Measurements from ENCODE around the gene FCHSD1. TPM values are rescaled to one million over a fixed set of nuclear protein-coding genes. Genes with fewer than 3 reads are reported as not detected.

The FCHSD1 gene
- total RNA-seq, 2 donors from 2014 or later, result 34.8 to 40.9 TPM

DNA sequence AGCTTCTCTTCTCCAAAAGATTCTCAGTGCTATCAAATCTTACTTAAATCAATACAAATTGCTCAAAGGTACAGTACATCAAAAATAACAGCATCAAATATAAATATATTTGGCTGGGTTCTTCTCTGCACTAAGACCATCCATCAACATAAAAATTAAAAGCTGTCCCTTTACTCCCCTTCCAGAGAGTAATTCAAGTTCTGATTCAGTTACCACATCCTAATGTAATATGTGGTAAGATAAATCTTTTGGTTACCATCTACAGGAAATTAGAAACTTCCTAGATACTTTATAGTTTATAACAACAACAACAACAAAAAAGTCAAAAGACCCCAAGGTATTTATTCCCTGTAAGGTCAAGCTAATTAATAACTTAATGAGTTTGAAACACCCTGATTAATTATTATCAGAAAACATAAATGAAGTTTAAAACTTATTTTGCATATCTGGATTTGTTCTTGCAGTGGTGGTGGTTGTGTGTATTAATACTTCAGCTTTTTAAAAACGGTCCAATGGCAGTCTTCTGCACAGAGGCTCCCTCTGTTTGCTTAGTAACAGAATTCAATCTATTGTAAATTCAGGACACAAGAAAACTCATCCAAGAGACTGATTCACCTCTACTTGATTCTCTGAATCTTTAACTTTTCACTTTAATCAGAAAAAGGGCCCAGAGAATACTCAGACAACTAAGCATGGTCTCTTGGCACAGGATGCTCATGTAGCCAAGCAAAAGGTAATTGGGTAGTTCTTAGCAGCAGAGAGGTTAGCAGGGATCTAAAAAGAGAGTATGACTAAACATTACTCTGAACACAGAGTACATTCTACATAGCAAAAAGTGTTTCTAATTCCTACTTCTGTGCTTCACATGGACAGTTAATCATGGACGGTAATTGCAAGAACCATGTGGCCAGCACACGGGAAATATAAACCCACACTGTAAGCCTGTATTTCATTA lies 52.5 kb downstream of the FCHSD1 start:
- 61 to 68% methylated on average over 3 of the region's 3 CpGs for WGBS, 2 donors
- H3K4me3 ChIP-seq, result no peak overlapping the region
- TF ChIP-seq POLR2A (IDR thresholded peaks at IDR 0.05), result no peak
- TF ChIP-seq, protein P1, sequence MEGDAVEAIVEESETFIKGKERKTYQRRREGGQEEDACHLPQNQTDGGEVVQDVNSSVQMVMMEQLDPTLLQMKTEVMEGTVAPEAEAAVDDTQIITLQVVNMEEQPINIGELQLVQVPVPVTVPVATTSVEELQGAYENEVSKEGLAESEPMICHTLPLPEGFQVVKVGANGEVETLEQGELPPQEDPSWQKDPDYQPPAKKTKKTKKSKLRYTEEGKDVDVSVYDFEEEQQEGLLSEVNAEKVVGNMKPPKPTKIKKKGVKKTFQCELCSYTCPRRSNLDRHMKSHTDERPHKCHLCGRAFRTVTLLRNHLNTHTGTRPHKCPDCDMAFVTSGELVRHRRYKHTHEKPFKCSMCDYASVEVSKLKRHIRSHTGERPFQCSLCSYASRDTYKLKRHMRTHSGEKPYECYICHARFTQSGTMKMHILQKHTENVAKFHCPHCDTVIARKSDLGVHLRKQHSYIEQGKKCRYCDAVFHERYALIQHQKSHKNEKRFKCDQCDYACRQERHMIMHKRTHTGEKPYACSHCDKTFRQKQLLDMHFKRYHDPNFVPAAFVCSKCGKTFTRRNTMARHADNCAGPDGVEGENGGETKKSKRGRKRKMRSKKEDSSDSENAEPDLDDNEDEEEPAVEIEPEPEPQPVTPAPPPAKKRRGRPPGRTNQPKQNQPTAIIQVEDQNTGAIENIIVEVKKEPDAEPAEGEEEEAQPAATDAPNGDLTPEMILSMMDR (IDR thresholded peaks at IDR 0.05), result no peak
- DNase-seq (no peak), ATAC-seq (peak; percentile 33)
- peaks cover 8% of the 10 kb centered on the region for H3K4me1 ChIP-seq
- peak overlapping the region in 1 of 4 donors; percentile 2 for H3K27ac ChIP-seq
- H3K27me3 ChIP-seq, result no peaks in the 10 kb centered on the region
- H3K9me3 ChIP-seq, result no peaks in the 10 kb centered on the region
- H3K36me3 ChIP-seq (replicated peaks in 1 of 2; ENCODE audit: insufficient read depth in 1 of 2, low read depth in 2 of 2), result no peaks in the 10 kb centered on the region
- intact Hi-C loops (cut with DNase I), result no loop called here

GRCh38 chr5:141597814-141598213 lies 53.4 kb downstream of the FCHSD1 start:
- intact Hi-C loops (cut with DNase I), result no loop called here
- no peaks in the 10 kb centered on the region for H3K9me3 ChIP-seq
- no peak for TF ChIP-seq POLR2A (IDR thresholded peaks at IDR 0.05)
- no peaks in the 10 kb centered on the region for H3K36me3 ChIP-seq (replicated peaks in 1 of 2; ENCODE audit: insufficient read depth in 1 of 2, low read depth in 2 of 2)
- H3K4me1 ChIP-seq, result peaks cover 7% of the 10 kb centered on the region
- WGBS, 2 donors, result 95 to 100% methylated on average over 2 of the region's 2 CpGs
- ATAC-seq (no peak), DNase-seq (no peak)
- H3K4me3 ChIP-seq, result no peak overlapping the region
- H3K27ac ChIP-seq, result no peak overlapping the region
- no peaks in the 10 kb centered on the region for H3K27me3 ChIP-seq

- Histone ChIP-seq H3K27ac (peak overlapping the region in 1 of 4 donors; percentile 5), H3K4me3 (no peak overlapping the region), H3K27me3 (no peaks in the 10 kb centered on the region), H3K9me3 (no peaks in the 10 kb centered on the region), H3K36me3 (replicated peaks in 1 of 2; ENCODE audit: insufficient read depth in 1 of 2, low read depth in 2 of 2) (no peaks in the 10 kb centered on the region), H3K4me1 (peaks cover 9% of the 10 kb centered on the region)
- 66 to 74% methylated on average over 2 of the region's 2 CpGs for WGBS, 2 donors
- intact Hi-C loops (cut with DNase I), result no loop called here
- DNase-seq (no peak), ATAC-seq (peak; percentile 9)
- TF ChIP-seq POLR2A (IDR thresholded peaks at IDR 0.05), result no peak
- TF ChIP-seq, protein P1 (IDR thresholded peaks at IDR 0.05), result no peak
Measured at GRCh38 chr5:141597394-141597793, 53.8 kb downstream of the FCHSD1 start.

- Histone ChIP-seq H3K4me1 (peaks cover 12% of the 10 kb centered on the region), H3K27ac (peak overlapping the region in 1 of 4 donors; percentile 5), H3K27me3 (no peaks in the 10 kb centered on the region), H3K4me3 (no peak overlapping the region), H3K36me3 (replicated peaks in 1 of 2; ENCODE audit: insufficient read depth in 1 of 2, low read depth in 2 of 2) (no peaks in the 10 kb centered on the region), H3K9me3 (no peaks in the 10 kb centered on the region)
- no peak for ATAC-seq
- WGBS, 2 donors, result 96 to 100% methylated on average over 1 of the region's 1 CpG
- intact Hi-C loops (cut with DNase I), result no loop called here
- DNase-seq, result no peak
- TF ChIP-seq POLR2A (IDR thresholded peaks at IDR 0.05), result no peak
- TF ChIP-seq, protein P1 (IDR thresholded peaks at IDR 0.05), result no peak
Measured at GRCh38 chr5:141596867-141597266, 54.4 kb downstream of the FCHSD1 start.

GRCh38 chr5:141590127-141590526 lies 61.1 kb downstream of the FCHSD1 start:
- Histone ChIP-seq H3K36me3 (replicated peaks in 1 of 2; ENCODE audit: insufficient read depth in 1 of 2, low read depth in 2 of 2) (peaks cover 0 to 11% of the 10 kb centered on the region in 2 donors), H3K27me3 (no peaks in the 10 kb centered on the region), H3K4me3 (no peak overlapping the region), H3K9me3 (no peaks in the 10 kb centered on the region), H3K27ac (no peak overlapping the region), H3K4me1 (peaks cover 10% of the 10 kb centered on the region)
- WGBS, 2 donors, result 46 to 60% methylated on average over 2 of the region's 2 CpGs
- intact Hi-C loops (cut with DNase I), result no loop called here
- DNase-seq (no peak), ATAC-seq (no peak)
- TF ChIP-seq, protein P1 (IDR thresholded peaks at IDR 0.05), result no peak
- TF ChIP-seq POLR2A (IDR thresholded peaks at IDR 0.05), result no peak

Other genes with a start within 250 kb of the FCHSD1 start
- gene PCDHGA9, start 248.6 kb downstream of the FCHSD1 start, total RNA-seq, result 1 to 10 TPM; 4.9 to 8.2 TPM
- gene PCDHGB6, start 243.4 kb downstream of the FCHSD1 start, total RNA-seq, result 1 to 10 TPM; 4.6 to 8.0 TPM
- 1 to 10 TPM; 5.3 to 5.4 TPM for gene PCDHGA10, start 238.4 kb downstream of the FCHSD1 start, total RNA-seq
- gene PCDHGB7, start 233.7 kb downstream of the FCHSD1 start, total RNA-seq, result 1 to 10 TPM; 7.0 to 7.9 TPM
- gene PCDHGA11, start 230.4 kb downstream of the FCHSD1 start, total RNA-seq, result 1 to 10 TPM; 4.9 to 6.9 TPM
- gene PCDHGA12, start 220.9 kb downstream of the FCHSD1 start, total RNA-seq, result 1 to 10 TPM; 5.3 to 5.4 TPM
- 10 to 100 TPM in 1 of 2 donors, 1 to 10 TPM in 1; 9.6 to 16.1 TPM for gene PCDHGC3, start 175.5 kb downstream of the FCHSD1 start, total RNA-seq
- gene PCDHGC4, start 166.4 kb downstream of the FCHSD1 start, total RNA-seq, result 1 to 10 TPM; 1.6 to 2.0 TPM
- 1 to 10 TPM; 2.0 to 3.1 TPM for gene PCDHGC5, start 162.3 kb downstream of the FCHSD1 start, total RNA-seq
- 10 to 100 TPM; 28.3 to 47.0 TPM for gene DIAPH1, start 32.4 kb downstream of the FCHSD1 start, total RNA-seq
- 10 to 100 TPM; 42.8 to 63.8 TPM for gene HDAC3, start 14.6 kb downstream of the FCHSD1 start, total RNA-seq
- gene RELL2, start 14.4 kb downstream of the FCHSD1 start, total RNA-seq, result 1 to 10 TPM; 2.9 to 8.9 TPM
- 1 to 10 TPM; 3.9 to 4.6 TPM for gene ARAP3, start 30.8 kb upstream of the FCHSD1 start, total RNA-seq
- 10 to 100 TPM; 24.9 to 31.3 TPM for gene PCDH1, start 227.0 kb upstream of the FCHSD1 start, total RNA-seq